Measurements from ENCODE around the gene GMDS.

GMDS gene

DNA sequence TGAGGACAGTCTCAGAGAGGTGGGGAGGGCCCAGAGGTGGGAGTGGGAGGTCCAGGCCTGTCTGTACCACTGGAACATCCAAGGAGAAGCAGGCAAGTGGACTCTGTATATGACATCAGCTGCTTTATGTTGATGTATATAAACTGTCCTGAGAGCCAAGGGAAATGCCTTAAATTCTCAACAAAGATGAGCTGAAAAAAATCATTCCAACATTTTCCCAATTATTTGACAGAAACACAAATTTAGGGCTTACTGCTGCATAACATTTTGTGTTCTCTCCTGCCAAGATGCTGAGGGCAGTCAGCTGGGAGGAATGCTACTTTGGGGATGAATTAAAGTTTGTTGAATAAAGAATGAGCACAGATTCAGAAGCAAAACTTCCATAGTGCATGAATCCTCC, 582.9 kb downstream of the GMDS start:
- TF ChIP-seq, protein P1, sequence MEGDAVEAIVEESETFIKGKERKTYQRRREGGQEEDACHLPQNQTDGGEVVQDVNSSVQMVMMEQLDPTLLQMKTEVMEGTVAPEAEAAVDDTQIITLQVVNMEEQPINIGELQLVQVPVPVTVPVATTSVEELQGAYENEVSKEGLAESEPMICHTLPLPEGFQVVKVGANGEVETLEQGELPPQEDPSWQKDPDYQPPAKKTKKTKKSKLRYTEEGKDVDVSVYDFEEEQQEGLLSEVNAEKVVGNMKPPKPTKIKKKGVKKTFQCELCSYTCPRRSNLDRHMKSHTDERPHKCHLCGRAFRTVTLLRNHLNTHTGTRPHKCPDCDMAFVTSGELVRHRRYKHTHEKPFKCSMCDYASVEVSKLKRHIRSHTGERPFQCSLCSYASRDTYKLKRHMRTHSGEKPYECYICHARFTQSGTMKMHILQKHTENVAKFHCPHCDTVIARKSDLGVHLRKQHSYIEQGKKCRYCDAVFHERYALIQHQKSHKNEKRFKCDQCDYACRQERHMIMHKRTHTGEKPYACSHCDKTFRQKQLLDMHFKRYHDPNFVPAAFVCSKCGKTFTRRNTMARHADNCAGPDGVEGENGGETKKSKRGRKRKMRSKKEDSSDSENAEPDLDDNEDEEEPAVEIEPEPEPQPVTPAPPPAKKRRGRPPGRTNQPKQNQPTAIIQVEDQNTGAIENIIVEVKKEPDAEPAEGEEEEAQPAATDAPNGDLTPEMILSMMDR (IDR thresholded peaks at IDR 0.05; ENCODE audit: borderline replicate concordance, control extremely low read depth, extremely low read depth, insufficient read depth, missing control alignments) = no peak
- no peak for DNase-seq (ENCODE audit: low spot score)
- in situ Hi-C loops (cut with MboI; ENCODE audit: low sequenced_read_pairs, unreplicated experiment) = no loop called here

DNA sequence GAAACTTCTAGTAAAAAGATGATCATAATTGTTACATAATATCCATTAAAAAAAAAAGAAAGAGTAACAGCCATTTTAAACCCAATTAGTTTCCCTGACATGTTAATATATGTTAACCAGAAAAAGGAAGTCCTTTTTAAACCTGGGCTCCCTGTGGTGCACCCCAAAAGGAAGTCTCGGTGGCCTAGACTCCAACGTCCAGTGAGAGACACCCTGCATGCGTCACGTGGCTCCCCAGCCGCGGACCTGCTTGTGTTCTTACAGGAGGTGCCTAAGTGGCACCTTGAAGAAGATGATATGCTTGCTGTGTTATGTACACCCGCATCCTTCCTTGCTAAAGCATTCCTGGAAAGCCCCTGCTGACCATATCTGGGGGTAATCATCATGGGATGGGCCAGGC, 585.6 kb downstream of the GMDS start:
- in situ Hi-C loops (cut with MboI; ENCODE audit: low sequenced_read_pairs, unreplicated experiment) = no loop called here
- TF ChIP-seq, protein P1 (IDR thresholded peaks at IDR 0.05; ENCODE audit: borderline replicate concordance, control extremely low read depth, extremely low read depth, insufficient read depth, missing control alignments) = no peak
- DNase-seq (ENCODE audit: low spot score) = no peak

DNA sequence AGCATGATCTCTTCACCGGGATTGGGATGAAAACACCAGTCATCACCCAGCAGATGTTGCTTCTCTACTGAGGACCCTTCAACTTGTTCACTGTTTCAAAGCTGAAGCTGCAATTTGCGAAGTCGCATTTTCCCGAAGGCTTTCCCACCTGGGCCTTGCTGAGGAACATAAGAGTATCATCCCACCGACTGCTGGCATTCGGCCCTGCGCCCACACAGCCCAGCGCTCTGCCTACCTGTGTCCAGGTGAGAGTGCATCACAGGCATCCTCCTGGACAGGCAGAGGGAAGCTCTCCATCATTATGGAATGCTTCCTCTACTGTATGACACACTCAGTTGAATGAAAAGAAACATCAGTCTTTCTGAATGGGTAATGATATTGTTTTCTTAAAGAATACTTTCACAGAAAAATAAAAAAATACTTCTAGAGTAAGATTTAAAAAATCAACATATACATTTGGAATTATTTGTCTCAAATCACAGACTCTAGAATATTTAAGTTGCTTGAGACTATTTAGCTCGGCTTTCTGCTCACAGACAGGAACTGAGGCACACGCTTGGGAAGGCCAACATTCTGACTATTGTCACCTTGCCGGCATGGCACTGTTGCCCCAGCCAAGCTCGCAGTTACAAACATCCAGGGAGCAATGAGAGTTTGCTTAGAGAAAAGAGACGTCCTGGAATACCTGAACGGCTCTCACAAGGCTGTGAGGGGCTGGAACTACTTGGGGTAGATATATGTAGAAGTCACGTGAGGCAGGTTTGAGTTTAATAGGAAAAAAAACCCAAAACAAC, 587.0 kb downstream of the GMDS start:
- in situ Hi-C loops (cut with MboI; ENCODE audit: low sequenced_read_pairs, unreplicated experiment) = no loop called here
- TF ChIP-seq, protein P1 (IDR thresholded peaks at IDR 0.05; ENCODE audit: borderline replicate concordance, control extremely low read depth, extremely low read depth, insufficient read depth, missing control alignments) = no peak
- DNase-seq (ENCODE audit: low spot score) = no peak

DNA sequence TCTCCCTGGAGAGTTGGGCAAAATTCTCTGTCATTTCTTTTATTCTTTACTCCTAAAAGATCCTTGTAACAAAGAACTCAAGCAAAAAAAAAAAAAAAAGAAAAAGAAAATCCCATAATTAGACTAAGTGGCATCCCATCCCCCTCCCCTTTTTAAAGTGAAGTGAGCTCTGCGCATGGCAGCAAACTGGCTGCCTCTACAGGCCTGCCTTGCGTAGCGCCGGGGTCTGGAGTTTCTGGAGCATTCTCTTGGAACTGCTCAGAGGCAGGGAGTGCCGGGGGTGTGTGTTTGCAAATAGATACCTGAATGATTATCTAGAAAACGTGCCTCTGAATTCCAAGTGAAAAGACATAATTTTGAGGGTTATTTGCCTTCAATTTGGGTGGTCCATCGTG, 587.6 kb downstream of the GMDS start:
- in situ Hi-C loops (cut with MboI; ENCODE audit: low sequenced_read_pairs, unreplicated experiment) = no loop called here
- no peak for DNase-seq (ENCODE audit: low spot score)
- TF ChIP-seq, protein P1 (IDR thresholded peaks at IDR 0.05; ENCODE audit: borderline replicate concordance, control extremely low read depth, extremely low read depth, insufficient read depth, missing control alignments) = no peak

DNA sequence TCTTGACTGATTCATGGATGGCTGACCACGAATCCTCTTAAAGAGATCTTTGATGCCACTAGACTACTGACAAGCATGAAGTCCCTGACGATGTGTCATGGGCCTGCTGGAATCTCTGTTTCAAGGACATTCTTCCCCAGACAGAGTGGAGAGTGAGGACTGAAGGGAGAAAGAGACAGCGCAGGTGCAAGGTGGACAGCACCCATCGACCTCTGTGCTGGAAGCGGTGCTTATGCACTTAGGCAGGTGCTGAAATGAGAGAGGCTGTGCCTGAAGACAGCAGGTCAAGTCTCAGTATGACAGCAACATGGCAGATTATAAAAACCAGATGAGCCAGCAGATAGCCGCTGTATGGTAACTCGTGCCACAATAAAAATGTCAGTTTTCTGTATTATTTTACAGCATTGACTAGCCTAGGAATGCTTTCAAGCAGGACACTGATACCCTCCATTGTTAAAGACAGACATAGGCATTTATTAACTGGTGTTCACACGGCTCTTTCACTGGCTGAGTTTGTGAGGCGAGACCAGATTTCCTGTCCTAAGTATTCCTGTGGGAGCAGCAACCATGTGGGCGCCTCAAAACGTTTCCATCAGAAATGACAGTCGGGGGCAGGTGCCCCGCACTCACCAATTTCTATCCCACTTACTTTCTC, 588.2 kb downstream of the GMDS start:
- DNase-seq (ENCODE audit: low spot score) = no peak
- TF ChIP-seq, protein P1 (IDR thresholded peaks at IDR 0.05; ENCODE audit: borderline replicate concordance, control extremely low read depth, extremely low read depth, insufficient read depth, missing control alignments) = no peak
- in situ Hi-C loops (cut with MboI; ENCODE audit: low sequenced_read_pairs, unreplicated experiment) = no loop called here

DNA sequence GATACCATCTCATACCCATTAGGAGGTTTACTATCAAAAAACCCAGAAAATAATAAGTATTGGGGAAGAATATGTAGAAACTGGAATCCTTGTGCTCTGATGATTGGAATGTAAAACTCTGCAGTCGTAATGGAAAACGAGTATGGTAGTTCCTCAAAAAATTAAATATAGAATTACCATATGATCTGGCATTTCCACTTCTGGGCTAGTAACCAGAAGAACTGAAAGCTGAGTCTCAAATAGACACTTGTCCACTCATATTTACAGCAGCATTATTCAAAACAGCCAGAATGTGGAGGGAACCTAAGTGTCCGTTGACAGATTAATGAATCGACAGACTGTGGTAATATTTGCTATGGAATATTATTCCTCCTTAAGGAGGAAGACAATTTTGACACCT, 591.4 kb downstream of the GMDS start:
- in situ Hi-C loops (cut with MboI; ENCODE audit: low sequenced_read_pairs, unreplicated experiment) = no loop called here
- no peak for DNase-seq (ENCODE audit: low spot score)
- TF ChIP-seq, protein P1 (IDR thresholded peaks at IDR 0.05; ENCODE audit: borderline replicate concordance, control extremely low read depth, extremely low read depth, insufficient read depth, missing control alignments) = no peak

Data from GM13976 (cell line).